Pulmonary artery endothelial cell (primary cell): ENCODE results near the gene ADGRG1. TPM values are rescaled to one million over a fixed set of nuclear protein-coding genes. Genes with fewer than 3 reads are reported as not detected.

Experiments
- DNase-seq: peaks from one replicate; pipeline ENCODE4 v3.0.0-alpha.2; 2011; ENCODE audit warnings: low read depth, low spot score
- total RNA-seq: library from RNA; depleted of rRNA; stranded (reverse); fragments of >200 nt; gene quantifications from 2 replicates; pipeline ENCODE4 v1.2.3, GENCODE V29; 2014

ADGRG1 gene
- total RNA-seq, 1 donor from 2014 or later: 22.8 TPM

DNA sequence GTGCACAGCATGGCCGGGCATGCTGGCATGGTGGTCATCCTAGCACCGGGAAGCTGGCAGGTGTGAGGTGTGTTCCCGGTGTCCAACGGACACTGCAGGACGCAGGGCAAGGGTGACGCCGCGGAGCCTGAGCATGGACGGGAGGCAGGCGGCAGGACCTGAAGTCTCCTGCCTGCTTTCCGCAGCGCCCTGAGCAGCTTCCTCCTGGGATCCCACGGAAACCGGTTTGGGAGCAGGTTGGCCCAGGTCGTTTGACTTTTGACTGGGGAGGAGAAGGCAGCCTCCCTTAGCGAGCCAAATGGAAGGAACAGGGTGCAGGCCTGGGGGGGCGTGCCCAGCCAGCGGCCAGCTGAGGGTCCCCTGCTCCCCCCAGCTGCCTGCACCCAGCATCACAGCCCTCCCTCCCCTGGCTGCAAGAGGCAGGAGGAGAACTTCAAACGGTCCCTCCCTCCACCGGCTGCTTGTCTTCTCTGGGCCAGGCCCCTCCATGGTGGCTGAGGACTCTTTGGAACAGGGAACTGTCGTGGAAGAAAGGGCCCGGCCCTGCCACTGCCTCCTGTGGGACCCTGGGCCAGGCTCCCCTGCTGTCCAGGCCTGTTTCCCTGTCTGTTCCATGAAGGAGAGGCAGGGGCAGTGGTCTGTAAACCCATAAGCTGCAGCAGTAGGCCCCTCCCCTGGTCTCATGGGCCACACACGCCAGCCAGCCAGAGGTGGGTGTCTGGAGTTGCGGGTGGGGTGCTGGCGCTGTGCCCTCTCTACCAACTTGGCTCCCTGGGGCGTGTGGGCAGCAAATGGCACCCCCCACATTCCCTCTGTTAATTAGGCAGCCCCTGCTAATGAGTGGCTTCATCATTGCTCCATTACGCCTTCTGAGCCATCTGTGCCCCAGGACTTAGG, 7.8 kb upstream of the ADGRG1 start:
- DNase-seq: no peak

DNA sequence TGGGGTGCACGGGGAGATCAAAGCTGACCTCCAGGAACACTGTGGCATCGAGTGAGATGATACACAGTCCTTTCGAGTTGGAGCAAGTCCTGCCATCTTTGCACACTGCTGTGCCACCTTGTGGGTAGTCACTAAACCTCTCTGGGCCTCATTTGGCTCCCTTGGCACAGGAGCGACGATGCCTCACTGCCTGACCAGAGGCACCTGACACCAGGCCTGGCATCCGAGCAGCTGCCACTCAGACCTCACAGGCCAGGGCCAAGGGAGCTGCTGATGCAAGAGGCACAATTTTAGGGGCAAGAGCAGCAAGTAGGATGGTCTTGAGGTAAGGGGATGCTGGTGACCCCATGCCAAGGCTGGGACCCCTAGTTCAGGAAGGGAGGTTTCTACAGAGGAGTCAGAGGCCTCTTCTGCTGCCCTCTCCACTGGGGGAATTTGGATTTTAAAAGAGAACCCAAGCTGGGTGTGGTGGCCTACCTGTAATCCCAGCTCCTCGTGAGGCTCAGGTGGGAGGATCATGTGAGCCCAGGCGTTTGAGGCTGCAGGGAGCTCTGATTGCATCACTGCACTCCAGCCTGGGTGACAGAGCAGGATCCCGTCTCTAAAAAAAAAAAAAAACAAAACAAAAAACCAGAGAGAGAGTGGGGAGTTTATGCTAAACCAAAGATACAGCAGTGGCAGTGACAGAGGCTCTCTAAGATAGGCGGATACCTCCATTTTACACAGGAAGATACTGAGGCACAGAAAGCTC, 6.7 kb upstream of the ADGRG1 start:
- no peak for DNase-seq

DNA sequence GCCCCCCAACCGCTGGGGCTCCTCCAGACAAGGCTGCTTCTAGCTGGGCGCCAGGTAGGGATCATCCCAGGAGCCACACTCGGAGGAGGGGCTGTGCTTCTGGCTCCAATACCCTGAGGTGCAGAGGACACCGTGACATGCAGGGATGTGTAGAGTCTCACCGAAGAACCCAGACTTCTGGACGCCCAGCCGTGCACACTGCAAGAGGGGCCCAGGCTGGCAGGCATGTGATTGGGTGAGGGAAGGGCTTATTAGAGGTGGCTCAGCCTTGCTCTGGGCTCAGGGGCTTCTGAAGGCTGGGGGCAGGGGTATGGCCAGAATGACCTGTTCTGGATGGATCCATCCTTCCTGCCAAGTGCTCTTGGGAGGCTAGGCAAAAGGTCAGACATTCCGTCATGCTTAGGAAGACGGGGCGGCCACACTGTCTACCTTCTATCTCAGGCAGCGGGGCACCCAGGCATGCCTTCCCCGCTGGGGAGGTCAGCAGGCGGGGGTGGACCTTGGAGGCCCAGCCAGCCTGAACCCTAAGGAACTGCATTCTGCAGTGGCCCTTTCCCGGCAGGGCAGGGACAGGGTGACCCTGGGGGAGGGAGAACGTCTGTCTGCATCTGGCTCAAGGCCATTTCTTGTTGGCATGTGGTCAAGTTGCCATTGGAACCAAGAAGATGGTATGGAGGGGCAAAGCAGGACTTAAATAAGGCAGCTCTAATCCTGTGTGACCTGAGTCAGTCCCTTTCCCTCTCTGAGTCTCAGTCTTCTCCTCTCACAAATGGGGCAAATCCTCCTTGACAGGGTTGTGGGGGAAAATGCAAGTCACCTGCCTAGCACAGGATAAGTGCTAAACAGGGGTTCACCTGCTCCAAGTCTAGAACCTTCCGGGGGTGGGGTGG, 5.8 kb upstream of the ADGRG1 start:
- no peak for DNase-seq

DNA sequence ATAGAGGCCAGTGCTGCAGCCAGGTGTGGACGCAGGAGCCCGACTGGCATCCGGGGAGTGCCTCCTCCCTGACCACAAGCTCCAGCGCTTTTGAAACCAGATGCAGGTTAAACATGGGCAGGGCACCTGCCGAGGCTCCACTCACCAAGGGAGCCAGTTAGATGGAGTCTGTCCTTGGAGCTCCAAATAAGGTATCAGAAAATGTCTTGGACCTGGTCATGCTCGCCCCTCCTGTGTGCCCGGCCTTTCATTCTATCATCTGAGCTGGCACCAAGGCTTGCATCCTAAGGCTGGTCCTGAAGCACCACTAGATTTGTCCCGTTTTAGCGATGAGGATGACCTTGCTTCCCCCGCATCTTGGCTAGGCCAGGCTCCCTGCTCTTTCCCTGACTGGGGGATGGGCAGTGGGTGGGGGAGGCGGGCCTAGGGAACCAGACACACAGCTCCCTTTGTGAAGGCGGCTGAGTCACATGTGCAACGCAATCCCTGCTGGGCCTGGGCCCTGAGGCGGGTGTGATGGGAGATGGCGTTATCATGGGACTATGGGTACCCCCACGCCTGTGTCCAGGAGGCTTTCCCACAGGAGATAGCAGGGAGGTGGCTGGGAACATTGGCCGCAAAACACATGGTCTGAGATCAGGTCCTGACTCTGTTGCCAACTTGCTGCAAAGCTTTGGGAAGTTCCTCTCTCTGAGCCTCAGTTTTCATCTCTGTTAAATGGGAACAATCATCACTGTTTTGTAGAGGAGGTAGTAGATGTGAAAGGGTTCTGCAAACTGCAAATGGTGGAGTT, 5.0 kb upstream of the ADGRG1 start:
- no peak for DNase-seq

- DNase-seq: no peak
Measured at GRCh38 chr16:57624044-57624688, 4.3 kb upstream of the ADGRG1 start.

- no peak for DNase-seq
Measured at GRCh38 chr16:57624806-57625500, 3.5 kb upstream of the ADGRG1 start.

DNA sequence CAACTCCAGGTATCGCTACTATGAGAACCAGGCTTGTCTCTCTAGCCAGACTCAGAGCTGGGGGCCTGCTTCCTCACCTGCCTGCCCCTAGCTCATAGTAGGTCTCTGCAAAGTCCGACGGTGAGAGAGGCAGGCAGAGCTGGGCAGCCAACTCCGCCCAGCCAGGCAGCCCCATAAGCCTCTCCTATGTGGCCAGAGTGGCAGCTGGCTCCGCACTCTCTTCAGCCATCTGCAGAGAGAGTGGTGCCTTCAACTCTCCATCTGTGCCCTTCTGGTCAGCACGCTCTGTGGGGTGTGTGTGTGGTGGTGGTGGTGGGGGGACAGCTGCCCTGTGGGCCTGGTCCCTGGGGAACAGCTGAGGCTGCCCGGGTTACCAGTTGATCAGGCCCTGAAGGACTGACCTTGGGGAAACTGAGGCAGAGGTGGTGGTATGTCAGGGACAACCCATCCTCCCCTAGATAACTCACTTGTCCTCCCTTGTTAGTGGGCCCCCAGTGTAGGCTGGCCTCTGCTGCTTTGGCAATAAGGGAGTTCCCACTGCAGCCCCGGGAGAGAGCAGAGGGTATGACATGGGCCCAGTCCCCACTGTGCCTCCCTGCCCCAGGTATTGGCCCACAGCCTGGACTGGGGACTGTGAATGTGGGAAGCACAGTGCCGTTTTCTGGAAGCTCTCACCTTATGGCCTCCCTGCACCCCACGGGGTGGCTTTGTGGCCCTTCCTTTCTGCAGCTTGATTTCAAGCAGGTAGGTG, 1.8 kb upstream of the ADGRG1 start:
- DNase-seq: no peak

GRCh38 chr16:57627184-57627871, 1.1 kb upstream of the ADGRG1 start:
- DNase-seq: no peak

DNA sequence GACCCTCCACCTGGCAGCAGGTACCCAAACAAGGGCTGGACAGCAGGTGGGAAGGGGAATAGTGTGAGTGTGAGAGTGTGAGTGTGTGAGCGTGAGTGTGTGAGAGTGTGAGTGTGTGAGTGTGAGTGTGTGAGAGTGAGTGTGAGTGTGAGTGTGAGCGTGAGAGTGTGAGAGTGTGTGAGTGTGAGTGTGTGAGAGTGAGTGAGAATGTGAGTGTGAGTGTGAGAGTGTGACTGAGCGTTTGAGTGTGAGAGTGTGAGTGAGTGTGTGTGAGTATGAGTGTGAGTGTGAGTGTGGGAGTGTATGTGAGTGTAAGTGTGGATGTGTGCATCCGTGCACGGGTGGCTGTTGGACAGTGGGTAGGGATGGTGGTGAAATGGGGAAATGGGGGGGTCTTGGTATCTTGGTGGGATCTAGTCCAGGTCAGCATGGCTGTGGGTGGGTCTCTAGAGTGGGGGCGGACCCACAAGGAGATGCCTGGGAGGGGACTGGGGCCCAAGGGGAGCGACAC, 408 bp downstream of the ADGRG1 start:
- DNase-seq: no peak

- no peak for DNase-seq
Measured at GRCh38 chr16:57629516-57630406, 1.3 kb downstream of the ADGRG1 start.

DNA sequence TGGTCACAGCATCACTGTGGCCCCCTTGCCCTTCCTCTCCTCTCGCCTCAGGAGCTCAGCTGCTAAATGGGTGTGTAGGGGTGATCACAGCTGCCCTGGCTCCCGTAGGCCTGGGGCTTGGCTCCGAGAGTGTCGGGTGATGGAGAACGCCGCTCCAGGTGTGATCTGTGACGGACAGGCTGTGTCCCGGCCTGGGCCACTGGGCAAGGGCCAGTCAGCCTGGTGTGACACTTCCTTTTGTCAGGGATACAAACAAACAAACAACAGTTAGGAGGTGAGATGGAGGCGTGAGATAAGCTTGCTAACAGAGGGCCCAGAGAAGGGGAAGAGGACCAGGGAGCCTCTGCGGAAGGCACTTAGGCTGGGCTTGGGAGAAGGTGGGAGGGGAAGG, 2.0 kb downstream of the ADGRG1 start:
- DNase-seq: no peak

- DNase-seq: no peak
Measured at GRCh38 chr16:57630931-57631845, 2.8 kb downstream of the ADGRG1 start.

GRCh38 chr16:57632568-57632967, 4.1 kb downstream of the ADGRG1 start:
- DNase-seq: no peak

GRCh38 chr16:57633383-57634064, 5.1 kb downstream of the ADGRG1 start:
- DNase-seq: no peak

DNA sequence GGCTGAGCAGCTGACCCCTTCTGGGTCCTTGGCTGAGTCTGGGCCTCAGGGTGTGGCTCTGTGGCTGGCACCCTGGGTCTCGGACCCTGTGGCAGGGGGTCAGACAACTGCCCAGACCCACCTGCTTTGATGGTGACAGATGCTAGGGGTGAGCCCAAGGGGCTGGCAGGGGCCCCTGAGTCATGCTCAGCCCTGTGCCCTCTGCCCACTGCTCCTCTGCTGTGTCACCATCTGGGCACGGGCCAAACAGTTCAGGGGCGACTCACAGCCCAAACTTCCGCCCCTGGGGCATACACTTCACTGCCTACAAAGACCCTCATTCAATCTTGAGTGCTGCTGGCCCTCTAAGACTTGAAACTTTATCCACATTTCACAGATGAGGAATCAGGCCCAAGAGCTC, 5.7 kb downstream of the ADGRG1 start:
- DNase-seq: no peak
